CD4-positive, alpha-beta T cell treated with Interferon alpha-2 for 1 hour (primary cell): Measurements from ENCODE around the gene GPR6.

Experiments
- DNase-seq, 2 donors: peaks; one replicate each; pipeline ENCODE4 v3.0.0-alpha.2; 2020 to 2022

GPR6 gene

DNA sequence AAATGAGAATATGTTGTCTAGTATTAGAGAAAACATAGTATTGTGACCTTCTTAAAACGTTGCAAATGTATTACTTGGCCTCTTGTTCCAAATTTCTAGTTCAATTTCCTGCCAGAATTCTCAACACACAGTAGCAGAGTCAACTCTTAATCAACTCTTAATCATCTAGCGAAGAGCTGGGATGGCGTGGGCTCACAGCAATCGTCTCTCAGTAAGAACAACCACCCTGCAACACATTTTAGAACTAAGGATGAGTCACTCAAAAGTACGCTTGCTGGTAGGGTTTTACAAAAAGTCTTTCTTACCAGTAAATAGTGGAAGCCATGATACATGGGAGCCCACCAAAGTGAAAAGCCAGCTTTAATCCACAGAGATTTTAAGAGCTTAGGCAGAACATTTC is 24.6 kb downstream of the GPR6 start:
- no peak for DNase-seq

DNA sequence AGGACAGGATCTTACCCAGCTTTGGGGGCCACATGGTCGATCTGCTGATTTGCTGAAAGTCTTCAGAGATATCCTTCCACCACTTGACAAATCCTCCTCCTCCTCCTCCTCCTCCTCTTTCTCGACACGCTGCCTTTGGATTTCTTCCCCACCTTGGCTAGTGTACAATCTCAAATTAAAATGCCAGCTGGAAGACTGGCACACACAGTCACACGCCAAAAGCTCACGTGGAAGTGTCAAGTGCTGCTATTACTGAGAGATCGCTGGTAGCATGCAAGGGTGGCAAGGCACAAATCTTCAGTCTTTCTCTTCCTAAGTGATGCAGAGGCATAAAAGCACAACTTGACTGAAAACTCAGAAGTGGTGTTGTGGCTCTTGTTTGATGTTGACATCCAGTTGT is 35.3 kb downstream of the GPR6 start:
- no peak for DNase-seq

DNA sequence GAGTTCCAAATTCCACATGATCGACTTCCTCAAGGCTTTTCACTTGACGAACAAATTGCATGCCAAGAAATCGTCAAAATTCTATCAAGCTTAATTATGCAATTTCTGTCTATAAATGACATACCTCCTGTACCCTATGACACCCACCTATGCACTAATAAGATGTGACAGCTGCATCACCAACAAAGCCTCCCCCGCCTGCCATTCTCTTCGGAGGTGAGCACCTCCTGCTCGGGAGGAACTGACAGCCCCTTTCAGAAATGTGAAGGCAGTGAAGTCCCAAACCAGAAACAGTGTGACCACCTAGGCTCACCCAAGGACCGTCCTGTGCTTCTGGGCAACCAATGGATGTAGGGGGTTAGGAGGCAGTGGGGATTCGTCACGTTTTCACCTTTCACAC is 37.1 kb downstream of the GPR6 start:
- no peak for DNase-seq

DNA sequence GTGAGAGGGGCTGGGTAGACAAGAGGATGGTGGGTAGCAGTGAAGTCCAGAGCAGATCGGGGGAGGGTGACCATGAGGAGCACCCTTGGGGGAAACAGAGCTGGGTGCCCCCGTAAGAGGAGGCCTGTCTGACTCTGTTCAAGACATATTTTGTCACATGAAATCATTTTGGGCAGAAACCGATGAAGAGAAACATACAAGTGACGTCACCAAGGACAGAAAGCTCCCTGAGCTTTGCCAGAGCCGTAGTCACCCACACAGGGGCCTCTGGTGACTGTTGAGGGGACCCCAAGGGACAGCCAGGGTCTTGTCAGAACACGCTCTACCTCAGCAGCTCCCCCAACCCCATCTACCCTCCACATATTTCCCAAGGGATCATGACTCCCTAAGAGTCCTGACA is 39.2 kb downstream of the GPR6 start:
- DNase-seq = no peak

DNA sequence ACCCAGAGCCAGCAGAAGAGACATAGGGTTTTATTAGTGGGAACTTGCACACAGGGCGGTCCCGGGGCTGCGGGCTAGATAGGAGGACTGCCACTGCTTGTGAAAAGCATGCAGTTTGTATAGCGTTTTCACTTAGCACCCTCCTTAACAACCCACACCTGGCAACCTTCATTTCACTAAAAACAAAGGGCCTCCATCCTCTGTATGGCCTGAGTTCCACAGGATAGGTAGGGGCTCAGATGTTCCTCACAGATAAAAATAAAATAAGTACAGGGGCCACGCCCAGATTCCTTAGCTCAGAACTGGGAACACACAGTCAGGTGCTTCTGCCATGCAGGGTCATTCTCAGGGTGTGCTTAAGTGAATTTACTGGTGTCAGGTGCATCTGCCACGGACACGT is 39.8 kb downstream of the GPR6 start:
- no peak for DNase-seq

DNA sequence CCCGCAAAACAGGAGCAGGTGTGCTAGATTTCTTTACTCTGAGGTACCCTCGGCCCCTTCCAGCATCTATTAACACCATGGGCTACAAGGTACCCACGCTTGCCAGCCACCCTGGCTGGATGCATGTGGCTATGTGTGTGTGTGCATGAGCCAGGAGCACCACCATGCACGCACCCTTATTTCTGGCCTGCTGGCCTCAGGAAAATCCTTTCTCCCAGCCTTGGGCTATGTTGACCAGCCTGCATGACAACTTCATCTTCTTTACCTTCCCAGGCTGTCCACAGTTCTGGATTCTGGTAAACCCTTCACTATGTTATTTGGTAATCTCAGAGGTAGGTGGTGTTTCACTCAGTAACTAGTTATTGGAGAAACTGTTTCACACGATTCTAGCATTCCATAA is 40.4 kb downstream of the GPR6 start:
- no peak for DNase-seq

DNA sequence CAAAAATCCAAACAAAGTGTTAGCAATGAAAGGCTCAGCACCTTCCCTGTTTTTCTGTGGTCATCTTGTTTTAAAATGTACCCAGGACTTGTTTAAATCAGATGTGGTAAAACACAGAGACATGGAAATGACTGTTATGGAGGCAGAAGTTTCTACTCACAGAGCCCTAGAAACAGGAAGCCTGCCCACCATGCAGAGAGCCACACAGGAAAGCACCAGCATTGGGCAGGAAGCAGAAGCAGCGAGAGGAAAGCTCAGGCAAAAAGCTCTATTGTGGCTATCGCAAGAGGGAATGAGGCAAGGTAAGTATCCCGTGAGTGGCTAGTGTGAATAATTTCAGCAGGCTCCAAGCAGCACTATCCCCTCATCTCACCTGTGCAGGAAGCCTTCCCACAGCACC is 42.8 kb downstream of the GPR6 start:
- no peak for DNase-seq

DNA sequence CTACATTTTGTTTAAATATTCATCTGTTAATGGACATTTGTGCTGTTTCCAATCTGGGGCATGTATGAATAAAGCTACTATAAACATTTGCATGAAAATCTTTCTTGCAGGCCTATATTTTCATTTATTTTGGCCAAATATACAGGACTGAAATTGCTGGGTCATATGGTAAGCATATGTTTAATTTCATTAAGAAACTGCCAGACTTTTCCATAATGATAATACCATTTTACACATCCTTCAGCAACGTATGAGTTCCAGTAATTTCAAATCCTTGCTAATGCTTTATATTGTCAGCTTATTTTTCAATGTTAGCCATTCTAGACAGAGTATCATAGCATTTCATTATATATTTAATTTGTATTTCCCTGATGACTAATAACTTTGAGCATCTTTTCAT is 51.0 kb downstream of the GPR6 start:
- DNase-seq = no peak
